Breast epithelium (tissue), 4 donors: Measurements from ENCODE around the gene KHDC3L. TPM values are rescaled to one million over a fixed set of nuclear protein-coding genes. Genes with fewer than 3 reads are reported as not detected.

Experiments used
- DNase-seq, 2 donors: peaks; one replicate each; pipeline ENCODE4 v3.0.0-alpha.2; 2019; ENCODE audit warnings: low spot score in 2 of 2
- H3K27ac ChIP-seq, 2 donors: fragments of 200-600 bp; sonication (generic) in 1 of 2; one replicate each; pipeline ENCODE4 v1.5.1; 2016 to 2019; ENCODE audit warnings: mild to moderate bottlenecking in 1 of 2
- H3K27me3 ChIP-seq, 2 donors: fragments of 200-600 bp; sonication (generic) in 1 of 2; one replicate each; pipeline versions ENCODE4 v1.5.1 to v1.6.0; 2017 to 2019; ENCODE audit warnings: control low read depth in 1 of 2, mild to moderate bottlenecking in 1 of 2
- H3K36me3 ChIP-seq: fragments of 200-600 bp; one replicate; pipeline ENCODE4 v1.5.1; 2019
- H3K4me1 ChIP-seq, 2 donors: fragments of 200-600 bp; sonication (generic); one replicate each; pipeline ENCODE4 v1.5.1; 2016 to 2019; ENCODE audit warnings: control low read depth in 1 of 2
- H3K4me3 ChIP-seq, 3 donors: fragments of 200-600 bp; sonication (generic); 1 replicate in 2 of 3; 2 replicates in 1 of 3; pipeline ENCODE4 v1.5.1; 2016 to 2019; ENCODE audit warnings: mild to moderate bottlenecking in 3 of 3, moderate library complexity in 2 of 3
- H3K9me3 ChIP-seq, 2 donors: fragments of 200-600 bp; sonication (generic) in 1 of 2; one replicate each; pipeline ENCODE4 v1.5.1; 2016 to 2019; ENCODE audit warnings: control low read depth in 1 of 2
- CTCF ChIP-seq, 3 donors: fragments of 450-650 bp; IDR thresholded peaks; one replicate each; pipeline ENCODE4 v1.5.1; 2016 to 2017; ENCODE audit warnings: antibody characterized with exemption in 3 of 3, mild to moderate bottlenecking in 3 of 3, moderate library complexity in 3 of 3
- POLR2A ChIP-seq: fragments of 450-650 bp; IDR thresholded peaks from one replicate; pipeline ENCODE4 v1.6.1; 2016; ENCODE audit warnings: antibody characterized with exemption, mild to moderate bottlenecking, moderate library complexity
- POLR2AphosphoS5 ChIP-seq, 3 donors: sonication (generic); formaldehyde crosslinking; IDR thresholded peaks; one replicate each; pipeline ENCODE4 v1.6.1; 2017; ENCODE audit warnings: antibody characterized with exemption in 3 of 3
- intact Hi-C: fragments of 100-400 bp; cut with DNase I; formaldehyde crosslinking; loops from one replicate; pipeline ENCODE4 v1.15.1; 2023; ENCODE audit warnings: low total_unique reads
- total RNA-seq, 3 donors: library from RNA; depleted of rRNA; stranded (reverse); fragments of >200 nt; gene quantifications; one replicate each; pipeline ENCODE4 v1.1.0, GENCODE V29; 2016

Gene KHDC3L
- total RNA-seq, 3 donors from 2014 or later = not detected

GRCh38 chr6:73329201-73329600, 33.3 kb upstream of the KHDC3L start:
- Histone ChIP-seq H3K36me3 (no peaks in the 10 kb centered on the region), H3K9me3 (no peaks in the 10 kb centered on the region), H3K27ac (no peak overlapping the region), H3K27me3 (no peaks in the 10 kb centered on the region), H3K4me3 (no peak overlapping the region), H3K4me1 (no peaks in the 10 kb centered on the region)
- intact Hi-C loops = no loop called here
- TF ChIP-seq POLR2A = no peak
- no peak for TF ChIP-seq POLR2AphosphoS5 (IDR thresholded peaks at IDR 0.05)
- no peak for TF ChIP-seq CTCF (IDR thresholded peaks at IDR 0.05)
- DNase-seq = no peak

- Histone ChIP-seq H3K27ac (no peak overlapping the region), H3K9me3 (no peaks in the 10 kb centered on the region), H3K36me3 (no peaks in the 10 kb centered on the region), H3K27me3 (no peaks in the 10 kb centered on the region), H3K4me3 (no peak overlapping the region), H3K4me1 (no peaks in the 10 kb centered on the region)
- TF ChIP-seq CTCF (IDR thresholded peaks at IDR 0.05) = no peak
- TF ChIP-seq POLR2A = no peak
- no peak for TF ChIP-seq POLR2AphosphoS5 (IDR thresholded peaks at IDR 0.05)
- intact Hi-C loops = no loop called here
- no peak for DNase-seq
Measured at GRCh38 chr6:73339340-73339739, 23.1 kb upstream of the KHDC3L start.

DNA sequence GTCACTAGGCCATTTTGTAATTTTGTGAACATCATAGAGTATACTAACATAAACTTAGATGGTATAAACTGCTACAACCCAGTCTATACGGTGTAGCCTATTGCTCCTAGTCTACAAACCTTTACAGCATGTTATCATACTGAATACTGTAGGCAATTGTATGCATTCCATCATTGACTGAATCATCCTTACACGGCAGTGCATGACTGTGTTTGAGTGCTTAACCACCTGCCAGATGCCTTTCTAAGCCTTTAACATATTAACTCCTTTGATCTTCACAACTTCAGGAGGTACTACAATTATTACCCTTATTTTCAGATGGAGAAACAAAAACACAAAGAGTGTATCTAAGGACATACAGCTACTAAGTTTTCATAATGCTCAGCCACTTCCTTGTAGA, 22.4 kb upstream of the KHDC3L start:
- Histone ChIP-seq H3K4me1 (no peaks in the 10 kb centered on the region), H3K27ac (no peak overlapping the region), H3K9me3 (no peaks in the 10 kb centered on the region), H3K36me3 (no peaks in the 10 kb centered on the region), H3K4me3 (no peak overlapping the region), H3K27me3 (no peaks in the 10 kb centered on the region)
- no peak for TF ChIP-seq POLR2AphosphoS5 (IDR thresholded peaks at IDR 0.05)
- no peak for TF ChIP-seq CTCF (IDR thresholded peaks at IDR 0.05)
- no peak for TF ChIP-seq POLR2A
- intact Hi-C loops = no loop called here
- DNase-seq = no peak

GRCh38 chr6:73341335-73341734, 21.1 kb upstream of the KHDC3L start:
- intact Hi-C loops = no loop called here
- Histone ChIP-seq H3K27me3 (no peaks in the 10 kb centered on the region), H3K27ac (no peak overlapping the region), H3K36me3 (no peaks in the 10 kb centered on the region), H3K4me1 (no peaks in the 10 kb centered on the region), H3K4me3 (no peak overlapping the region), H3K9me3 (no peaks in the 10 kb centered on the region)
- no peak for TF ChIP-seq CTCF (IDR thresholded peaks at IDR 0.05)
- no peak for TF ChIP-seq POLR2A
- no peak for TF ChIP-seq POLR2AphosphoS5 (IDR thresholded peaks at IDR 0.05)
- no peak for DNase-seq

DNA sequence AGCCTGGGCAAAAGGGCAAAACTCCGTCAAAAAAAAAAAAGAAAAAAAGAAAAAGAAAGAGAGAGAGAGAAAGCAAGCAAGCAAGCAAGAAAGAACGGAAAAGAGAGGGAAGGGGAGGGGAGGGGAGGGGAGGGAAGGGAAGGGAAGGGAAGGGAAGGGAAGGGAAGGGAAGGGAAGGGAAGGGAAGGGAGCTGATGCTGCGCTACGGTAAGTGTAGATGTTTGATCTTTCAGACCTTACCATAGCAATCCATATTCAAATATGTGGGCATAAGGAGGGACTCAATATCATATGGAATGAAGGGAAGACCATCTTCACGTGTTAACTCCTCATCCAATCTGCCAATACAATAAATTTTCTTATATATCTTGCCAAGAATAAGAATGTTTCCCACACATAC, 20.3 kb upstream of the KHDC3L start:
- Histone ChIP-seq H3K9me3 (no peaks in the 10 kb centered on the region), H3K27ac (no peak overlapping the region), H3K4me1 (no peaks in the 10 kb centered on the region), H3K27me3 (no peaks in the 10 kb centered on the region), H3K4me3 (no peak overlapping the region), H3K36me3 (no peaks in the 10 kb centered on the region)
- DNase-seq = no peak
- TF ChIP-seq POLR2A (no peak), POLR2AphosphoS5 (IDR thresholded peaks at IDR 0.05) (no peak), CTCF (IDR thresholded peaks at IDR 0.05) (no peak)
- intact Hi-C loops = no loop called here
